ENCODE data around the gene ENDOU.

DNA sequence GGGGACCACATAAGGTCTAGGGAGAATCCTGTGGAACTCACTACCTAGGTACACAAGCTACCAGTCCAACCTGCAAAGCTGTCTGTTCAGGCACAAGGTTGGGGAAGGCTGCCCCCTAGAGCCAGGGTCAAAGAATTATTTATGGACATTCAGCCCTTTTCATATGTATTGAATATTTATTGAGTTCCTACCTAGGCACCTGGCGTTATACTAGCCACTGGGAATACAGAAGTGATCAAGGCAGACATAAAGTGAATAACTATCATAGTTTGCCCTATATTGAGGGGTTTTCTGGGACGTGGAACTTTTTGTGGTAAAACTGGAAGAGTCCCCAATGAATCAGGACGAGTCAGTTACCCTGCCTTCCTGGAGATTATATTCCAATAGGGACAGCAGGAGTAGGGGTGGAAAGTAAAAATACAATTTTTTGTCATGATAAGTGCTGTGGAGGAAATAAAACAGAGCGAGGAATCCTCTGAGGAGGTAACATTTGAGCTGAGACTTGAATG lies 42.0 kb upstream of the ENDOU start:
- TF ChIP-seq, protein P1, sequence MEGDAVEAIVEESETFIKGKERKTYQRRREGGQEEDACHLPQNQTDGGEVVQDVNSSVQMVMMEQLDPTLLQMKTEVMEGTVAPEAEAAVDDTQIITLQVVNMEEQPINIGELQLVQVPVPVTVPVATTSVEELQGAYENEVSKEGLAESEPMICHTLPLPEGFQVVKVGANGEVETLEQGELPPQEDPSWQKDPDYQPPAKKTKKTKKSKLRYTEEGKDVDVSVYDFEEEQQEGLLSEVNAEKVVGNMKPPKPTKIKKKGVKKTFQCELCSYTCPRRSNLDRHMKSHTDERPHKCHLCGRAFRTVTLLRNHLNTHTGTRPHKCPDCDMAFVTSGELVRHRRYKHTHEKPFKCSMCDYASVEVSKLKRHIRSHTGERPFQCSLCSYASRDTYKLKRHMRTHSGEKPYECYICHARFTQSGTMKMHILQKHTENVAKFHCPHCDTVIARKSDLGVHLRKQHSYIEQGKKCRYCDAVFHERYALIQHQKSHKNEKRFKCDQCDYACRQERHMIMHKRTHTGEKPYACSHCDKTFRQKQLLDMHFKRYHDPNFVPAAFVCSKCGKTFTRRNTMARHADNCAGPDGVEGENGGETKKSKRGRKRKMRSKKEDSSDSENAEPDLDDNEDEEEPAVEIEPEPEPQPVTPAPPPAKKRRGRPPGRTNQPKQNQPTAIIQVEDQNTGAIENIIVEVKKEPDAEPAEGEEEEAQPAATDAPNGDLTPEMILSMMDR (IDR thresholded peaks at IDR 0.05): peak; percentile 85
- TF ChIP-seq, protein P2, sequence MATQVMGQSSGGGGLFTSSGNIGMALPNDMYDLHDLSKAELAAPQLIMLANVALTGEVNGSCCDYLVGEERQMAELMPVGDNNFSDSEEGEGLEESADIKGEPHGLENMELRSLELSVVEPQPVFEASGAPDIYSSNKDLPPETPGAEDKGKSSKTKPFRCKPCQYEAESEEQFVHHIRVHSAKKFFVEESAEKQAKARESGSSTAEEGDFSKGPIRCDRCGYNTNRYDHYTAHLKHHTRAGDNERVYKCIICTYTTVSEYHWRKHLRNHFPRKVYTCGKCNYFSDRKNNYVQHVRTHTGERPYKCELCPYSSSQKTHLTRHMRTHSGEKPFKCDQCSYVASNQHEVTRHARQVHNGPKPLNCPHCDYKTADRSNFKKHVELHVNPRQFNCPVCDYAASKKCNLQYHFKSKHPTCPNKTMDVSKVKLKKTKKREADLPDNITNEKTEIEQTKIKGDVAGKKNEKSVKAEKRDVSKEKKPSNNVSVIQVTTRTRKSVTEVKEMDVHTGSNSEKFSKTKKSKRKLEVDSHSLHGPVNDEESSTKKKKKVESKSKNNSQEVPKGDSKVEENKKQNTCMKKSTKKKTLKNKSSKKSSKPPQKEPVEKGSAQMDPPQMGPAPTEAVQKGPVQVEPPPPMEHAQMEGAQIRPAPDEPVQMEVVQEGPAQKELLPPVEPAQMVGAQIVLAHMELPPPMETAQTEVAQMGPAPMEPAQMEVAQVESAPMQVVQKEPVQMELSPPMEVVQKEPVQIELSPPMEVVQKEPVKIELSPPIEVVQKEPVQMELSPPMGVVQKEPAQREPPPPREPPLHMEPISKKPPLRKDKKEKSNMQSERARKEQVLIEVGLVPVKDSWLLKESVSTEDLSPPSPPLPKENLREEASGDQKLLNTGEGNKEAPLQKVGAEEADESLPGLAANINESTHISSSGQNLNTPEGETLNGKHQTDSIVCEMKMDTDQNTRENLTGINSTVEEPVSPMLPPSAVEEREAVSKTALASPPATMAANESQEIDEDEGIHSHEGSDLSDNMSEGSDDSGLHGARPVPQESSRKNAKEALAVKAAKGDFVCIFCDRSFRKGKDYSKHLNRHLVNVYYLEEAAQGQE (IDR thresholded peaks at IDR 0.05; ENCODE audit: insufficient read depth in 1 of 2, low read depth in 2 of 2, low read length in 1 of 2): no peak
- TF ChIP-seq TCF7L2 (IDR thresholded peaks at IDR 0.05; ENCODE audit: low read depth, low read length): no peak
